Measurements from ENCODE around the gene ATP7B.
"Not testable (repeated sequence)": the region's sequence is repeated elsewhere in the genome, so short reads cannot be mapped to it uniquely, and the experiment has no call there.

Gene ATP7B

DNA sequence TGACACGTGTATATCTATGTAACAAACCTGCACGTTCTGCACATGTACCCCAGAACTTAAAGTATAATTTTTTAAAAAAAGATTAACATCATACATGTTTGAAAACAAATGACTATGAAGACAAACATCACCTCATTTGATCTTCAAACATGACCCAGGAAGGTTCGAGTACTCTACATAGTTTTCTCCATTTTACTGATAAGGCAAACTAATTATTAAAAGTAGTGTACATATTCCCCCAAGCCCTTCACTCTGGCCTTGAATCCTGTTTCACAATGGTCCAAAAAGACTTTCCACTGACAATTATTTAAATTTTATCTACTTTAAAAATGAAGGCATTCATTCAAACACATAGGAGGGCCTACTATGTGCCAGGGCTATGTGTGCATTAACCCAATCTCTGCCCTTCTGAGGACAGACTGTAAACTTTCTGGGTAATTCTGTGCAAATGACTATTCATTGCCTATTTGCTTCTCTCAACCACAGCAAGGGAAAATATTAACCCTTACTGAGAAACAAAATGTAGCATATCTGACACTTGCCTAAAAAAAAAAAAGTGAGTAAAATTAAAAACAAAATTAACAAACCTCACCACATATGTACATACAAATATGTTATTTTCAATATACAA, 22.1 kb downstream of the ATP7B start:
- ChIA-PET POLR2A (ENCODE audit: low non-redundant PET) (no interaction called here), CTCF (no interaction called here)
- H3K27ac ChIP-seq = no peak overlapping the region
- no peak for DNase-seq (ENCODE audit: low spot score)
- TF ChIP-seq, protein P1, sequence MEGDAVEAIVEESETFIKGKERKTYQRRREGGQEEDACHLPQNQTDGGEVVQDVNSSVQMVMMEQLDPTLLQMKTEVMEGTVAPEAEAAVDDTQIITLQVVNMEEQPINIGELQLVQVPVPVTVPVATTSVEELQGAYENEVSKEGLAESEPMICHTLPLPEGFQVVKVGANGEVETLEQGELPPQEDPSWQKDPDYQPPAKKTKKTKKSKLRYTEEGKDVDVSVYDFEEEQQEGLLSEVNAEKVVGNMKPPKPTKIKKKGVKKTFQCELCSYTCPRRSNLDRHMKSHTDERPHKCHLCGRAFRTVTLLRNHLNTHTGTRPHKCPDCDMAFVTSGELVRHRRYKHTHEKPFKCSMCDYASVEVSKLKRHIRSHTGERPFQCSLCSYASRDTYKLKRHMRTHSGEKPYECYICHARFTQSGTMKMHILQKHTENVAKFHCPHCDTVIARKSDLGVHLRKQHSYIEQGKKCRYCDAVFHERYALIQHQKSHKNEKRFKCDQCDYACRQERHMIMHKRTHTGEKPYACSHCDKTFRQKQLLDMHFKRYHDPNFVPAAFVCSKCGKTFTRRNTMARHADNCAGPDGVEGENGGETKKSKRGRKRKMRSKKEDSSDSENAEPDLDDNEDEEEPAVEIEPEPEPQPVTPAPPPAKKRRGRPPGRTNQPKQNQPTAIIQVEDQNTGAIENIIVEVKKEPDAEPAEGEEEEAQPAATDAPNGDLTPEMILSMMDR (conservative IDR thresholded peaks at IDR 0.05; ENCODE audit: low read depth) = no peak

DNA sequence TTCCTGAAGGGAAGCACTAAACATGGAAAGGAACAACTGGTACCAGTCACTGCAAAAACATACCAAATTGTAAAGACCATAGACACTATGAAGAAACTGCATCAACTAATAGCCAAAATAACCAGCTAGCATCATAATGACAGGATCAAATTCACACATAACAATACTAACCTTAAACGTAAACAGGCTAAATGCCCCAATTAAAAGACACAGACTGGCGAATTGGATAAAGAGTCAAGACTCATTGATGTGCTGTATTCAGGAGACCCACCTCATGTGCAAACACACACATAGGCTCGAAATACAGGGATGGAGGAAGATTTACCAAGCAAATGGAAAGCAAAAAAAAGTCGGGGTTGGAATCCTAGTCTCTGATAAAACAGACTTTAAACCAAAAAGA, 26.3 kb downstream of the ATP7B start:
- CTCF ChIA-PET; POLR2A ChIA-PET (ENCODE audit: low non-redundant PET); H3K27ac ChIP-seq; DNase-seq (ENCODE audit: low spot score): not testable (repeated sequence)

DNA sequence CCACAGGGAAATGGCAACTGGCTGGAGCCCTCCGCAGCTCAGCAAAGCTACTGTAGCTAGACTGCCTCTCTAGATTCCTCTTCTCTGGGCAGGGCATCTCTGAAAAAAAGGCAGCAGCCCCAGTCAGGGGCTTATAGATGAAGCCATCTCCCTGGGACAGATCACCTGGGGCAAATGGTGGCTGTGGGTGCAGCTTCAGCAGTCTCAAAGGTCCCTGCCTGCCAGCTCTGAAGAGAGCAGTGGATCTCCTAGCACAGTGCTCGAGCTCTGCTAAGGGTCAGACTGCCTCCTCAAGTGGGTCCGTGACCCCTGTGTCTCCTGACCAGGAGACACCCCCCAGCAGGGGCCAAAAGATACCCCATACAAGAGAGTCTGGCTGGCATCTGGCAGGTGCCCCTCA, 28.0 kb downstream of the ATP7B start:
- POLR2A ChIA-PET (ENCODE audit: low non-redundant PET) = not testable (repeated sequence)

DNA sequence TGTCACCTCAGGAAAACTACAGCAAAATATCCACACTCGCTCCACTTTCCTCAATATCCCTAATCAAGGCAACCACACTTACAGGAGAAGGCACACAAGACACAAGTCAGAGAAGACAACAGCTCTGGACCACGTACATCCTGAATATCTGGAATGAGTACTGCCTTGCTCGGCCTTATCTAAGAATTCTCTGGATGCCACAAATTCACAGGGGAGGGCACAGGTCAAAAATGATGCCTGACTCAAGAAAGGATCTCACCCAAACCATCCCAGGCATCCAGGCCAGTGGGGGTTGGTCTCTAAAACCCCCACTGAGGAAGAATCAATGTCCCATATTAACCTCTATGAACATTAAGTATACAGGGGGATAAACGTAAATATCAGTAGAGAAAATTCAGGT, 29.9 kb downstream of the ATP7B start:
- DNase-seq (ENCODE audit: low spot score) = no peak
- H3K27ac ChIP-seq = no peak overlapping the region
- TF ChIP-seq, protein P1 (conservative IDR thresholded peaks at IDR 0.05; ENCODE audit: low read depth) = no peak
- ChIA-PET CTCF (interaction anchor here (0.8 kb wide), 1 partner anchor 19 kb away, joined by 3 read pairs; no protein-coding TSS in a partner anchor), POLR2A (ENCODE audit: low non-redundant PET) (no interaction called here)

More for the DNA sequence above, 28.0 kb downstream of the ATP7B start:
- DNase-seq (ENCODE audit: low spot score); CTCF ChIA-PET; H3K27ac ChIP-seq: not testable (repeated sequence)

DNA sequence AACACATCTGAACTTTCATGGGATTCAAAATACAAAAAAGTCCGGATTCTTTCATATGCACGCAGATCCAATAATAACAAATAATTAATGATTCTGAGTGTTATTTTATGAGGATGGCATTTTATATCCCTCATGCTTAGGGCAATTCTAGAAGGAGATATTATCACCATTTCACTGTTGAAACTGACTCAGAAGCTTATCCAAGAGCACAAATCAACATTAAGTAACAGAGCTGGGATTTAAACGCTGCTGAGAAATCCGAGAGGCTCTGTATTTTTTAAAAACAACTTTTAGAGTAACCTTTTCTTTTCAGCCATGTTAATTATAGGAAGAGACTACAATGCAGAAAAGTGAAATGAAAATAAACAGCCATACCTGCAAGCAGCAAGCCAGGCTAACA, 30.3 kb downstream of the ATP7B start:
- DNase-seq (ENCODE audit: low spot score) = no peak
- no peak overlapping the region for H3K27ac ChIP-seq
- TF ChIP-seq, protein P1 (conservative IDR thresholded peaks at IDR 0.05; ENCODE audit: low read depth) = no peak
- POLR2A ChIA-PET (ENCODE audit: low non-redundant PET) = no interaction called here
- CTCF ChIA-PET = interaction anchor here (0.8 kb wide), 1 partner anchor 20 kb away, joined by 3 read pairs; no protein-coding TSS in a partner anchor

DNA sequence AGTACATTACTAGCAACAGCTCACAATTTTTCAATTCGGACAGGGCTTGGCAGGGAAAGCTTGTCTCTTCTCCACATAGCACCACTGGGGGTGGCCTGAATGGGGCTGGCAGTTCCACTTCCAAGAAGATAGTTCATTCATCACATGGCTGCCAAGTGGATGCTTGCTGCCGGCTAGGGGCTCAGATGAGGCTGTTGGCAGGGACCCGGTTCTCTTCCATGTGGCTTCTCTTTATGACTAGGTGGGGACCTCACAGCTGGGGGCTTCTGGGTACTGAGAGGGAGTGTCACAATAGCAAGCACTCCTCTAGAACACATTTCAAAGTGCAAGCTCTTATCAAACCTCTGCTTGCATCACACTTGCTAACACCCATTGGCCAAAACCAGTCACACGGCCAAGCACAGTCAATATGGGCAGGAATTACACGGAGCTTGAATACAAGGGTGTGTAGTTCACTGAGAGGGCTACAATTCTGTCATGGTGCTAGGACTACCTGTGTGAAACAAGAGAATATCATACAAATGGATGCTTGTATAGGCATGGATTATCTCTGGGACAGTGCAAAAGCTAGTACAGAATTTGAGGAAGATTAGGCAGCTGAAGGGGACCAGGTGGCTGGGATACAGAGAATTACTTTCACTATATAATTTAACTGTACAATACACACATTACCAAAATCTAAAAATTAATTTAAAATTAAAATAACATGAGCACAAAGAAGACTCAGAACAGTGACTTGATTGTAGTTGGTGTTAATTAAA, 32.3 kb downstream of the ATP7B start:
- H3K27ac ChIP-seq = no peak overlapping the region
- DNase-seq (ENCODE audit: low spot score) = no peak
- TF ChIP-seq, protein P1 (conservative IDR thresholded peaks at IDR 0.05; ENCODE audit: low read depth) = no peak
- ChIA-PET POLR2A (ENCODE audit: low non-redundant PET) (no interaction called here), CTCF (no interaction called here)

DNA sequence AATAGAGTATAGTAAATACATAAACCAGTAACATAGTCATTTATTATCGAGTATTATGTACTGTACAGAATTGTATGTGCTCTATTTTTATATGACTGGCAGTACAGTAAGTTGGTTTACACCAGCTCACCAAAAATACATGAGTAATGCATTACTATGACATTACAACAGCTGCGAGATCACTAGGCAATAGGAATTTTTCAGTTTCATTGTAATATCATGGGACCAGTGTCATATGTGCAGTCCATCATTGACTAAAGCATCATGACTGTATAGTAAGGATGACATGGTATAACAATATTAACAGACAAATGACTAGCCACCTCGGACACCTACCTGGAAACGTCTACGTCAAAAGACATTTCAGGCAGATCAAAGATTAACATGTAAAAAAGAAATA, 33.6 kb downstream of the ATP7B start:
- POLR2A ChIA-PET (ENCODE audit: low non-redundant PET) = no interaction called here

More for the DNA sequence above, 33.6 kb downstream of the ATP7B start:
- H3K27ac ChIP-seq = no peak overlapping the region
- TF ChIP-seq, protein P1 (conservative IDR thresholded peaks at IDR 0.05; ENCODE audit: low read depth) = no peak
- CTCF ChIA-PET = interaction anchor here (1.2 kb wide), 1 partner anchor 23 kb away, joined by 3 read pairs; no protein-coding TSS in a partner anchor
- DNase-seq (ENCODE audit: low spot score) = no peak
